ENCODE data around the gene IL23R.
"Not testable (repeated sequence)": the region's sequence is repeated elsewhere in the genome, so short reads cannot be mapped to it uniquely, and the experiment has no call there.

IL23R gene

GRCh38 chr1:67137307-67137753, 28.9 kb upstream of the IL23R start:
- Histone ChIP-seq H3K4me1 (ENCODE audit: control insufficient read depth, insufficient read depth, low read length) (peaks cover 8% of the 10 kb centered on the region), H3K4me3 (ENCODE audit: low read depth, low read length) (no peak overlapping the region), H3K9me3 (ENCODE audit: control insufficient read depth, insufficient read depth, low read length) (no peaks in the 10 kb centered on the region), H3K27me3 (ENCODE audit: control insufficient read depth, insufficient read depth, low read length) (no peaks in the 10 kb centered on the region), H3K36me3 (ENCODE audit: control insufficient read depth, insufficient read depth, low read length) (no peaks in the 10 kb centered on the region), H3K9ac (ENCODE audit: low read depth, low read length) (no peak overlapping the region)

- Histone ChIP-seq H3K9me3 (ENCODE audit: control insufficient read depth, insufficient read depth, low read length) (no peaks in the 10 kb centered on the region), H3K9ac (ENCODE audit: low read depth, low read length) (no peak overlapping the region), H3K4me1 (ENCODE audit: control insufficient read depth, insufficient read depth, low read length) (peaks cover 8% of the 10 kb centered on the region), H3K36me3 (ENCODE audit: control insufficient read depth, insufficient read depth, low read length) (no peaks in the 10 kb centered on the region), H3K27me3 (ENCODE audit: control insufficient read depth, insufficient read depth, low read length) (no peaks in the 10 kb centered on the region), H3K4me3 (ENCODE audit: low read depth, low read length) (no peak overlapping the region)
Measured at GRCh38 chr1:67138813-67139499, 27.3 kb upstream of the IL23R start.

- Histone ChIP-seq H3K4me1 (ENCODE audit: control insufficient read depth, insufficient read depth, low read length) (peaks cover 3% of the 10 kb centered on the region), H3K9me3 (ENCODE audit: control insufficient read depth, insufficient read depth, low read length) (no peaks in the 10 kb centered on the region), H3K36me3 (ENCODE audit: control insufficient read depth, insufficient read depth, low read length) (no peaks in the 10 kb centered on the region), H3K4me3 (ENCODE audit: low read depth, low read length) (no peak overlapping the region), H3K27me3 (ENCODE audit: control insufficient read depth, insufficient read depth, low read length) (no peaks in the 10 kb centered on the region), H3K9ac (ENCODE audit: low read depth, low read length) (no peak overlapping the region)
Measured at GRCh38 chr1:67140460-67140859, 25.8 kb upstream of the IL23R start.

- not testable (repeated sequence) for H3K36me3 ChIP-seq (ENCODE audit: control insufficient read depth, insufficient read depth, low read length); H3K9me3 ChIP-seq (ENCODE audit: control insufficient read depth, insufficient read depth, low read length); H3K4me1 ChIP-seq (ENCODE audit: control insufficient read depth, insufficient read depth, low read length); H3K27me3 ChIP-seq (ENCODE audit: control insufficient read depth, insufficient read depth, low read length); H3K4me3 ChIP-seq (ENCODE audit: low read depth, low read length); H3K9ac ChIP-seq (ENCODE audit: low read depth, low read length)
Measured at GRCh38 chr1:67141832-67142231, 24.4 kb upstream of the IL23R start.

GRCh38 chr1:67142931-67143330, 23.3 kb upstream of the IL23R start:
- no peaks in the 10 kb centered on the region for H3K4me1 ChIP-seq (ENCODE audit: control insufficient read depth, insufficient read depth, low read length)

GRCh38 chr1:67143966-67144365, 22.3 kb upstream of the IL23R start:
- no peaks in the 10 kb centered on the region for H3K27me3 ChIP-seq (ENCODE audit: control insufficient read depth, insufficient read depth, low read length)
- no peaks in the 10 kb centered on the region for H3K4me1 ChIP-seq (ENCODE audit: control insufficient read depth, insufficient read depth, low read length)
- H3K9ac ChIP-seq (ENCODE audit: low read depth, low read length) = no peak overlapping the region
- no peaks in the 10 kb centered on the region for H3K9me3 ChIP-seq (ENCODE audit: control insufficient read depth, insufficient read depth, low read length)
- no peaks in the 10 kb centered on the region for H3K36me3 ChIP-seq (ENCODE audit: control insufficient read depth, insufficient read depth, low read length)
- no peak overlapping the region for H3K4me3 ChIP-seq (ENCODE audit: low read depth, low read length)

More at GRCh38 chr1:67142931-67143330, 23.3 kb upstream of the IL23R start:
- Histone ChIP-seq H3K36me3 (ENCODE audit: control insufficient read depth, insufficient read depth, low read length) (no peaks in the 10 kb centered on the region), H3K9me3 (ENCODE audit: control insufficient read depth, insufficient read depth, low read length) (no peaks in the 10 kb centered on the region), H3K4me3 (ENCODE audit: low read depth, low read length) (no peak overlapping the region), H3K9ac (ENCODE audit: low read depth, low read length) (no peak overlapping the region), H3K27me3 (ENCODE audit: control insufficient read depth, insufficient read depth, low read length) (no peaks in the 10 kb centered on the region)

- Histone ChIP-seq H3K9me3 (ENCODE audit: control insufficient read depth, insufficient read depth, low read length) (no peaks in the 10 kb centered on the region), H3K27me3 (ENCODE audit: control insufficient read depth, insufficient read depth, low read length) (no peaks in the 10 kb centered on the region), H3K4me1 (ENCODE audit: control insufficient read depth, insufficient read depth, low read length) (no peaks in the 10 kb centered on the region), H3K4me3 (ENCODE audit: low read depth, low read length) (no peak overlapping the region), H3K9ac (ENCODE audit: low read depth, low read length) (no peak overlapping the region), H3K36me3 (ENCODE audit: control insufficient read depth, insufficient read depth, low read length) (no peaks in the 10 kb centered on the region)
Measured at GRCh38 chr1:67144696-67145095, 21.6 kb upstream of the IL23R start.

GRCh38 chr1:67146101-67146500, 20.2 kb upstream of the IL23R start:
- H3K9ac ChIP-seq (ENCODE audit: low read depth, low read length) = no peak overlapping the region
- H3K27me3 ChIP-seq (ENCODE audit: control insufficient read depth, insufficient read depth, low read length) = no peaks in the 10 kb centered on the region
- H3K9me3 ChIP-seq (ENCODE audit: control insufficient read depth, insufficient read depth, low read length) = no peaks in the 10 kb centered on the region
- H3K4me1 ChIP-seq (ENCODE audit: control insufficient read depth, insufficient read depth, low read length) = no peaks in the 10 kb centered on the region
- no peaks in the 10 kb centered on the region for H3K36me3 ChIP-seq (ENCODE audit: control insufficient read depth, insufficient read depth, low read length)
- no peak overlapping the region for H3K4me3 ChIP-seq (ENCODE audit: low read depth, low read length)

- no peak overlapping the region for H3K9ac ChIP-seq (ENCODE audit: low read depth, low read length)
- no peak overlapping the region for H3K4me3 ChIP-seq (ENCODE audit: low read depth, low read length)
- no peaks in the 10 kb centered on the region for H3K9me3 ChIP-seq (ENCODE audit: control insufficient read depth, insufficient read depth, low read length)
- no peaks in the 10 kb centered on the region for H3K27me3 ChIP-seq (ENCODE audit: control insufficient read depth, insufficient read depth, low read length)
- H3K4me1 ChIP-seq (ENCODE audit: control insufficient read depth, insufficient read depth, low read length) = no peaks in the 10 kb centered on the region
- no peaks in the 10 kb centered on the region for H3K36me3 ChIP-seq (ENCODE audit: control insufficient read depth, insufficient read depth, low read length)
Measured at GRCh38 chr1:67146539-67146938, 19.7 kb upstream of the IL23R start.

GRCh38 chr1:67147973-67148372, 18.3 kb upstream of the IL23R start:
- not testable (repeated sequence) for H3K4me3 ChIP-seq (ENCODE audit: low read depth, low read length); H3K36me3 ChIP-seq (ENCODE audit: control insufficient read depth, insufficient read depth, low read length); H3K9ac ChIP-seq (ENCODE audit: low read depth, low read length); H3K27me3 ChIP-seq (ENCODE audit: control insufficient read depth, insufficient read depth, low read length); H3K9me3 ChIP-seq (ENCODE audit: control insufficient read depth, insufficient read depth, low read length); H3K4me1 ChIP-seq (ENCODE audit: control insufficient read depth, insufficient read depth, low read length)

- H3K27me3 ChIP-seq (ENCODE audit: control insufficient read depth, insufficient read depth, low read length) = no peaks in the 10 kb centered on the region
- no peaks in the 10 kb centered on the region for H3K4me1 ChIP-seq (ENCODE audit: control insufficient read depth, insufficient read depth, low read length)
- H3K4me3 ChIP-seq (ENCODE audit: low read depth, low read length) = no peak overlapping the region
- H3K36me3 ChIP-seq (ENCODE audit: control insufficient read depth, insufficient read depth, low read length) = no peaks in the 10 kb centered on the region
- H3K9me3 ChIP-seq (ENCODE audit: control insufficient read depth, insufficient read depth, low read length) = no peaks in the 10 kb centered on the region
- H3K9ac ChIP-seq (ENCODE audit: low read depth, low read length) = no peak overlapping the region
Measured at GRCh38 chr1:67148516-67149178, 17.6 kb upstream of the IL23R start.

GRCh38 chr1:67149179-67149770, 17.0 kb upstream of the IL23R start:
- H3K9me3 ChIP-seq (ENCODE audit: control insufficient read depth, insufficient read depth, low read length) = no peaks in the 10 kb centered on the region
- H3K27me3 ChIP-seq (ENCODE audit: control insufficient read depth, insufficient read depth, low read length) = no peaks in the 10 kb centered on the region

More at GRCh38 chr1:67149179-67149770, 17.0 kb upstream of the IL23R start:
- Histone ChIP-seq H3K9ac (ENCODE audit: low read depth, low read length) (no peak overlapping the region), H3K4me3 (ENCODE audit: low read depth, low read length) (no peak overlapping the region), H3K4me1 (ENCODE audit: control insufficient read depth, insufficient read depth, low read length) (no peaks in the 10 kb centered on the region), H3K36me3 (ENCODE audit: control insufficient read depth, insufficient read depth, low read length) (no peaks in the 10 kb centered on the region)

Data from iPS-15b (cell line).